Tibial nerve (tissue), 4 donors: ENCODE measurements around the gene CTXND1. TPM values are rescaled to one million over a fixed set of nuclear protein-coding genes. Genes with fewer than 3 reads are reported as not detected.

Experiments
- DNase-seq, 2 donors: peaks; one replicate each; pipeline ENCODE4 v3.0.0-alpha.2; 2019; ENCODE audit warnings: low spot score in 2 of 2
- H3K27ac ChIP-seq, 4 donors: fragments of 200-600 bp; sonication (generic) in 3 of 4; one replicate each; pipeline ENCODE4 v1.5.1; 2017 to 2019; ENCODE audit warnings: mild to moderate bottlenecking in 1 of 4
- H3K27me3 ChIP-seq, 2 donors: fragments of 200-600 bp; sonication (generic) in 1 of 2; one replicate each; pipeline versions ENCODE4 v1.5.1 to v1.6.0; 2017 to 2019
- H3K36me3 ChIP-seq, 3 donors: fragments of 200-600 bp; sonication (generic); one replicate each; pipeline ENCODE4 v1.5.1; 2018 to 2019
- H3K4me1 ChIP-seq, 4 donors: fragments of 200-600 bp; sonication (generic) in 3 of 4; one replicate each; pipeline ENCODE4 v1.5.1; 2017 to 2019
- H3K4me3 ChIP-seq, 4 donors: fragments of 200-600 bp; sonication (generic) in 3 of 4; one replicate each; pipeline ENCODE4 v1.5.1; 2017 to 2019; ENCODE audit warnings: mild to moderate bottlenecking in 1 of 4, moderate library complexity in 1 of 4
- H3K9me3 ChIP-seq, 4 donors: fragments of 200-600 bp; sonication (generic) in 3 of 4; one replicate each; pipeline ENCODE4 v1.5.1; 2017 to 2019
- EP300 ChIP-seq, 2 donors: sonication (generic); formaldehyde crosslinking; IDR thresholded peaks; one replicate each; pipeline ENCODE4 v1.6.1; 2017; ENCODE audit warnings: antibody characterized with exemption in 2 of 2, mild to moderate bottlenecking in 1 of 2
- POLR2A ChIP-seq, 2 donors: fragments of 450-650 bp; IDR thresholded peaks; one replicate each; pipeline ENCODE4 v1.6.1; 2017; ENCODE audit warnings: antibody characterized with exemption in 2 of 2, mild to moderate bottlenecking in 2 of 2, moderate library complexity in 2 of 2
- WGBS, 2 donors: methylation state at CpG; one replicate each; pipeline ENCODE4 v1.1.5; 2018; 5-methylcytosine and 5-hydroxymethylcytosine counted together
- total RNA-seq, 4 donors: library from RNA; depleted of rRNA; stranded (reverse); fragments of >200 nt; gene quantifications; one replicate each; pipeline ENCODE4 v1.1.0, GENCODE V29; 2016
- TF ChIP-seq, protein P1 (sequence below), 5 experiments: fragments of 200-600 bp in 3 of 5; fragments of 450-650 bp in 2 of 5; sonication (generic) in 3 of 5; IDR thresholded peaks; one replicate each; pipeline ENCODE4 v1.5.1; 2016 to 2019; ENCODE audit warnings: antibody characterized with exemption in 5 of 5, mild to moderate bottlenecking in 3 of 5, moderate library complexity in 2 of 5

CTXND1 gene
- total RNA-seq, 4 donors from 2014 or later = 1.8 to 3.7 (median 2.6) TPM

DNA sequence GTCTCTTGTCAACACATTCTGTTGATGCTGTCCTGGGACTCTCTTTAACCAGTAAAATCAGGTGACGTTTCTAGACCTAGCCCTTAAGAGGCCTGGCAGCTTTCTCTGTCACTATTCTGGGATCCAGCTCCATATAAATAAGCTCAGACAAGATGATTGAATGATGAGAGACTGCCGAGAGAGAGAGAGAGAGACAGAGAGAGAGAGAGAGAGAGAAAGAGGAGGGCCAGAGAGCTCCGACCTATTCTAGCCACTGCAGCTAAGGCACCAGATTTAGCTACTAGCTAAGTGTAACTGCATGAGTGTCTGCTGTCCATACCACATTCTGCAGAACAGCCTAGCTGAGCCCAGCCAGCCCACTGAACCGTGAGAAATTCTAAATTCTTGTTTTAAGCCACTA lies 36.1 kb upstream of the CTXND1 start:
- TF ChIP-seq EP300 (IDR thresholded peaks at IDR 0.05) (no peak), POLR2A (IDR thresholded peaks at IDR 0.05) (no peak)
- TF ChIP-seq, protein P1, sequence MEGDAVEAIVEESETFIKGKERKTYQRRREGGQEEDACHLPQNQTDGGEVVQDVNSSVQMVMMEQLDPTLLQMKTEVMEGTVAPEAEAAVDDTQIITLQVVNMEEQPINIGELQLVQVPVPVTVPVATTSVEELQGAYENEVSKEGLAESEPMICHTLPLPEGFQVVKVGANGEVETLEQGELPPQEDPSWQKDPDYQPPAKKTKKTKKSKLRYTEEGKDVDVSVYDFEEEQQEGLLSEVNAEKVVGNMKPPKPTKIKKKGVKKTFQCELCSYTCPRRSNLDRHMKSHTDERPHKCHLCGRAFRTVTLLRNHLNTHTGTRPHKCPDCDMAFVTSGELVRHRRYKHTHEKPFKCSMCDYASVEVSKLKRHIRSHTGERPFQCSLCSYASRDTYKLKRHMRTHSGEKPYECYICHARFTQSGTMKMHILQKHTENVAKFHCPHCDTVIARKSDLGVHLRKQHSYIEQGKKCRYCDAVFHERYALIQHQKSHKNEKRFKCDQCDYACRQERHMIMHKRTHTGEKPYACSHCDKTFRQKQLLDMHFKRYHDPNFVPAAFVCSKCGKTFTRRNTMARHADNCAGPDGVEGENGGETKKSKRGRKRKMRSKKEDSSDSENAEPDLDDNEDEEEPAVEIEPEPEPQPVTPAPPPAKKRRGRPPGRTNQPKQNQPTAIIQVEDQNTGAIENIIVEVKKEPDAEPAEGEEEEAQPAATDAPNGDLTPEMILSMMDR (IDR thresholded peaks at IDR 0.05) = no peak
- Histone ChIP-seq H3K27me3 (no peaks in the 10 kb centered on the region), H3K36me3 (no peaks in the 10 kb centered on the region), H3K27ac (no peak overlapping the region), H3K4me3 (no peak overlapping the region), H3K9me3 (no peaks in the 10 kb centered on the region), H3K4me1 (no peaks in the 10 kb centered on the region)
- 53 to 65% methylated on average over 4 of the region's 4 CpGs for WGBS, 2 donors
- DNase-seq = no peak

DNA sequence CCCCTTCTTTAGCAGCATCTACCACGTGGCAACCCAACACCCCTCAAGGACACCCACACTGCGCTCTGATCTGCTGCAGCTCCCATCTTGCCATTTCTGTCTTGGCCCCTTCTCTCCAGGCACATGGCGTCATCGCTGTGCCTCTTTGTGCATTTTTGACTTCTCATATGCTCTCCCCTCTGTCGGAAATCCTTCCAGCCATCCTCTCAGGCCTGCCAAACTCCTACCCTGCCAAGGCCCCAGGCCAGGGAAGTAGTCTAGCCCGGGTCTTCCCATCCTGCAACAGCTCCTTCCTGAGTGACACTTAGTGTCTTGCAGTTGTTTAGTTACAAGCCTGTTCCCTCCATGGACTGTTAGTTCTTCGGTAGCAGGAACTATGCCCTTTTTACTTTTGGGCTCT lies 34.0 kb upstream of the CTXND1 start:
- Histone ChIP-seq H3K4me1 (no peaks in the 10 kb centered on the region), H3K4me3 (no peak overlapping the region), H3K36me3 (no peaks in the 10 kb centered on the region), H3K27me3 (no peaks in the 10 kb centered on the region), H3K9me3 (no peaks in the 10 kb centered on the region), H3K27ac (no peak overlapping the region)
- TF ChIP-seq POLR2A (IDR thresholded peaks at IDR 0.05) (no peak), EP300 (IDR thresholded peaks at IDR 0.05) (no peak)
- TF ChIP-seq, protein P1 (IDR thresholded peaks at IDR 0.05) = no peak
- WGBS, 2 donors = 82 to 84% methylated on average over 7 of the region's 7 CpGs
- no peak for DNase-seq

DNA sequence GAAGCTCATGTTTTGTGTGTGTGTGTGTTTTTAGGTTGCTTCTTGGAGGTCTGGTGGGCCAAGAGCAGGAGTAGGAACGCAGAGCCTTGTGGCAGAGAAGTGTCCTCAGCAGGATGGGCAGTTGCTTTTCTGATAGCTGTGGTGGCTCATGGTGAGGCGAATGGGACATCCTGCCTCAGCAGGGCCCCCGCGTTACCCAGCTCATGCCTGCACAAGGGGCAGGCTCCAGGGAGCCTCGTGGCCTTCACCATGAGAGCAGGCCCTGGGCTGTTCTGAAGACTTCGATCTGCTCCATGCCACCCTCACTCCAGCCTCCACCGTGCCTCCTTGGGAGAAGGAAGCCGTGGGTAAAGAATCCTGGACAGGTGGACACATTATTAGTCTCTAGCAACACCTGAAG lies 33.4 kb upstream of the CTXND1 start:
- Histone ChIP-seq H3K27me3 (no peaks in the 10 kb centered on the region), H3K27ac (no peak overlapping the region), H3K9me3 (no peaks in the 10 kb centered on the region), H3K36me3 (no peaks in the 10 kb centered on the region), H3K4me1 (no peaks in the 10 kb centered on the region), H3K4me3 (no peak overlapping the region)
- 86 to 91% methylated on average over 5 to 8 of the region's 8 CpGs for WGBS, 2 donors
- no peak for DNase-seq
- TF ChIP-seq POLR2A (IDR thresholded peaks at IDR 0.05) = no peak
- TF ChIP-seq EP300 (IDR thresholded peaks at IDR 0.05) = no peak
- TF ChIP-seq, protein P1 (IDR thresholded peaks at IDR 0.05) = no peak

DNA sequence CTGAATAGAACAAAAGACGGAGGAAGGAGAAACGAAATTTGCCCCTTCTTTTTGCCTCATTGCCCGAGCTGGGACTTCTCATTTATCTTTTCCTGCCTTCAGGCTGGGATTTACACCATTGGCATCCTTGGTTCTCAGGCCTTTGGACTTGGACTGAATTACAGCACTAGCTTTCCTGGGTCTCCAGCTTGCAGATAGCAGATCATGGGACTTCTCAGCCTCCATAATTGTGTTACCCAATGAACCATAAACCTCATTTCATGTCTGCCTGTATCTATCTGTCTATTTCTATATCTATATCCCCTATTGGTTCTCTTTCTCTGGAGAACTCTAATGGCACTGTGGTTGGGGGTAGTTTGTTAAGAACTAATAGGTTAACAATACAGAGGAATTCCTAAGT lies 31.5 kb upstream of the CTXND1 start:
- no peaks in the 10 kb centered on the region for H3K4me1 ChIP-seq
- H3K27me3 ChIP-seq = no peaks in the 10 kb centered on the region
- no peak for DNase-seq
- no peak overlapping the region for H3K4me3 ChIP-seq
- no peak for TF ChIP-seq EP300 (IDR thresholded peaks at IDR 0.05)
- TF ChIP-seq, protein P1 (IDR thresholded peaks at IDR 0.05) = no peak
- TF ChIP-seq POLR2A (IDR thresholded peaks at IDR 0.05) = no peak
- no peaks in the 10 kb centered on the region for H3K9me3 ChIP-seq
- 71 to 77% methylated on average over 3 of the region's 3 CpGs for WGBS, 2 donors
- H3K27ac ChIP-seq = no peak overlapping the region
- no peaks in the 10 kb centered on the region for H3K36me3 ChIP-seq

DNA sequence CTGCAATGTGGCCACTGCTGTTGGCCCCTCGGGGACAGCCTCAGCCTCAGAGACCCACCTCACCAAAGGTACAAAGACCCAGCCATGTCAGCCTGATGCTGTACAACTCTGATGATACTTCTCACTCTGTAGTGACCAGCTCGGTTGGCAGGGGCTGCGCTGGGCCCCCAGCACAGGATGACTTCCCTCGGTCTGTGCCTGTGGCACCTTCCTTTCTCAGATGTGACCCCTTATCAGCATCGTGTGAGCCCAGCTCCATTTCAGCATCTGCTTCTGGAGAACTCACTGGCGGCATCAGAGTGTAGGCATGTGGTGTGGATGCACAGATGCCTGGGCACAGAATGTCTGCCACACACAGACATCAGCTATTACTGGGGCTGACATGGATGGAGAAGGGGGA lies 25.1 kb upstream of the CTXND1 start:
- Histone ChIP-seq H3K27me3 (no peaks in the 10 kb centered on the region), H3K4me1 (no peaks in the 10 kb centered on the region), H3K9me3 (peaks cover 0 to 5% (median 0%) of the 10 kb centered on the region in 4 donors), H3K36me3 (no peaks in the 10 kb centered on the region), H3K27ac (no peak overlapping the region), H3K4me3 (no peak overlapping the region)
- no peak for DNase-seq
- TF ChIP-seq, protein P1 (IDR thresholded peaks at IDR 0.05) = no peak
- no peak for TF ChIP-seq POLR2A (IDR thresholded peaks at IDR 0.05)
- no peak for TF ChIP-seq EP300 (IDR thresholded peaks at IDR 0.05)
- 84 to 88% methylated on average over 4 to 6 of the region's 6 CpGs for WGBS, 2 donors
